Psoas muscle (tissue), 8 donors: ENCODE data around the gene SMARCD3. TPM values are rescaled to one million over a fixed set of nuclear protein-coding genes. Genes with fewer than 3 reads are reported as not detected.

Source experiments
- ATAC-seq, 4 donors: fragments of 200-7000 bp; cut with Tn5 transposase; one replicate each; pipeline ENCODE4 v1.9.1; 2020; ENCODE audit warnings: moderate library complexity in 3 of 4, mild to moderate bottlenecking in 2 of 4
- DNase-seq, 2 donors: peaks; one replicate each; pipeline ENCODE4 v3.0.0-alpha.2; 2020
- H3K27ac ChIP-seq: fragments of 200-600 bp; one replicate; pipeline ENCODE4 v1.8.0; 2022
- H3K27me3 ChIP-seq, 3 donors: fragments of 200-600 bp in 1 of 3; one replicate each; pipeline versions ENCODE4 v1.6.1 to v1.8.0; 2013 to 2022; ENCODE audit warnings: low read length in 2 of 3, mild to moderate bottlenecking in 2 of 3, moderate library complexity in 1 of 3; ENCODE audit not compliant: insufficient read depth in 3 of 3
- H3K36me3 ChIP-seq, 2 donors: fragments of 200-600 bp in 1 of 2; one replicate each; pipeline versions ENCODE4 v1.6.1 to v1.8.0; 2013 to 2022; ENCODE audit warnings: low read depth in 1 of 2, mild to moderate bottlenecking in 1 of 2, moderate library complexity in 1 of 2; ENCODE audit not compliant: insufficient read depth in 1 of 2
- H3K4me1 ChIP-seq: fragments of 200-600 bp; one replicate; pipeline ENCODE4 v1.8.0; 2022
- H3K4me3 ChIP-seq: fragments of 200-600 bp; one replicate; pipeline ENCODE4 v1.8.0; 2022; ENCODE audit warnings: mild to moderate bottlenecking
- H3K9me3 ChIP-seq: fragments of 200-600 bp; one replicate; pipeline ENCODE4 v1.8.0; 2022
- WGBS, 3 donors: extraction: QIAGEN DNeasy Blood & Tissue Kit; methylation state at CpG; one replicate each; pipeline versions ENCODE4 v1.1.6 to v1.1.7; 2013; 5-methylcytosine and 5-hydroxymethylcytosine counted together
- intact Hi-C, 2 donors: fragments of 100-400 bp; cut with DNase I; formaldehyde crosslinking; loops; one replicate each; pipeline versions ENCODE4 v1.11.0 to v1.14.2; 2022
- polyA plus RNA-seq, 3 donors: library from polyadenylated mRNA; stranded (reverse); fragments of 200-250 nt; gene quantifications; one replicate each; pipeline ENCODE4 v1.2.3, GENCODE V29; 2013
- total RNA-seq, 4 donors: library from RNA; stranded (reverse); fragmentation: NEBNext Ultra II Directional in 2 of 4; extraction: Animal tissue kit (Norgen Biotek cat#: 25700) in 2 of 4; gene quantifications; one replicate each; pipeline versions ENCODE4 v1.2.1 to v1.2.4, GENCODE V29; 2021 to 2023
- TF ChIP-seq, protein P1 (sequence below): fragments of 200-600 bp; IDR thresholded peaks from one replicate; pipeline ENCODE4 v1.8.0; 2022; ENCODE audit warnings: antibody characterized with exemption
- donor health status: healthy with polysubstance abuse.
- donor health status: DM: no; HTN: no; CAD: no; lungs with moderate emphysema.
- donor health status: Bipolar disorder and iron deficiency.
- donor health status: healthy.
- donor health status: DM: yes; HTN: yes; CAD: no.
- donor health status: DM: no; HTN: no; CAD: no.
- donor health status: DM: no; HTN: no; CAD: no.
- donor health status: DM: yes; HTN: yes; CAD: no.

SMARCD3 gene
- total and polyA plus RNA-seq, 7 donors: 38.3 to 138 (median 92.5) TPM

DNA sequence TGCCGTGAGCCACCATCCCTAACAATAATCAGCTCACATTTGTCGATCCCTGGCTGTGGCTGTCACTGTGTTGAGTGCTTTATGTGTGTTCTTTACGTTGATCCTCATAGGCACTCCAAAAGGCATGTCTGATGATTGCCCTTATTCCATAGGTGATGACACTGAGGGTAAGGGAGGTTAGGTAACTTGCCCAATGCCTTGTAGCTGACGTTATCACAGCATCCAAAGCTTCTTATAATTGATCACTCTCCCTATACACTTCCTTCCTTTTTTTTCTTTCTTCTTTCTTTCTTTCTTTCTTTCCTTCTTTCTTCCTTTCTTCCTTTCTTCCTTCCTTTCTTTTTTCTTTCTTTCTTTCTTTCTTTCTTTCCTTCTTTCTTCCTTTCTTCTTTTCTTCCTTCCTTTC, 41.9 kb upstream of the SMARCD3 start:
- DNase-seq: no peak
- 51 to 65% (median 60%) methylated on average over 4 of the region's 4 CpGs for WGBS, 3 donors
- H3K27me3 ChIP-seq: peaks cover 0 to 2% (median 0%) of the 10 kb centered on the region in 3 donors
- TF ChIP-seq, protein P1, sequence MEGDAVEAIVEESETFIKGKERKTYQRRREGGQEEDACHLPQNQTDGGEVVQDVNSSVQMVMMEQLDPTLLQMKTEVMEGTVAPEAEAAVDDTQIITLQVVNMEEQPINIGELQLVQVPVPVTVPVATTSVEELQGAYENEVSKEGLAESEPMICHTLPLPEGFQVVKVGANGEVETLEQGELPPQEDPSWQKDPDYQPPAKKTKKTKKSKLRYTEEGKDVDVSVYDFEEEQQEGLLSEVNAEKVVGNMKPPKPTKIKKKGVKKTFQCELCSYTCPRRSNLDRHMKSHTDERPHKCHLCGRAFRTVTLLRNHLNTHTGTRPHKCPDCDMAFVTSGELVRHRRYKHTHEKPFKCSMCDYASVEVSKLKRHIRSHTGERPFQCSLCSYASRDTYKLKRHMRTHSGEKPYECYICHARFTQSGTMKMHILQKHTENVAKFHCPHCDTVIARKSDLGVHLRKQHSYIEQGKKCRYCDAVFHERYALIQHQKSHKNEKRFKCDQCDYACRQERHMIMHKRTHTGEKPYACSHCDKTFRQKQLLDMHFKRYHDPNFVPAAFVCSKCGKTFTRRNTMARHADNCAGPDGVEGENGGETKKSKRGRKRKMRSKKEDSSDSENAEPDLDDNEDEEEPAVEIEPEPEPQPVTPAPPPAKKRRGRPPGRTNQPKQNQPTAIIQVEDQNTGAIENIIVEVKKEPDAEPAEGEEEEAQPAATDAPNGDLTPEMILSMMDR: no peak
- intact Hi-C loops: no loop called here
- H3K4me3 ChIP-seq: no peak overlapping the region
- no peak for ATAC-seq
- H3K27ac ChIP-seq: no peak overlapping the region
- no peaks in the 10 kb centered on the region for H3K4me1 ChIP-seq
- no peaks in the 10 kb centered on the region for H3K9me3 ChIP-seq
- no peaks in the 10 kb centered on the region for H3K36me3 ChIP-seq

DNA sequence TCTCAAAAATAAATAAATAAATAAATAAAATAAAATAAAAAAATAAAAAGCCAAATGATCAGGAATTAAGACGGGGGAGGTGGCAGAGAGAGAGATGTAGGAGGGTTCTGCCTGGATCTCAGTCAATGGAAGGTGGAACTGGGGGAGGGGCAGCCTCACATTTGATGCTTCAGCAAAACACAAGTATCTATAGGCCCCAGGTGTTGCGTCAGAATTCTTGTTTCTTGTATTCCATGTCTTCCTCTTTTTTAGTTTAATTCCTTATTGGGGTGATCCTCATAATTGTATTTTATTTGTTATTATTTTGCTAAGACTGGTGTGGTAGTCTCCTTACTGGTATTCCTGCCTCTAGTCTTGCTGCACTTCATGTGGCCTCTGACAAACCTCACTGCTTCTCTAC, 41.4 kb upstream of the SMARCD3 start:
- peaks cover 0 to 2% (median 0%) of the 10 kb centered on the region in 3 donors for H3K27me3 ChIP-seq
- TF ChIP-seq, protein P1: no peak
- H3K27ac ChIP-seq: no peak overlapping the region
- no peak overlapping the region for H3K4me3 ChIP-seq
- no peaks in the 10 kb centered on the region for H3K9me3 ChIP-seq
- no peaks in the 10 kb centered on the region for H3K36me3 ChIP-seq
- H3K4me1 ChIP-seq: no peaks in the 10 kb centered on the region
- no peak for ATAC-seq
- intact Hi-C loops: no loop called here
- no peak for DNase-seq
- 83 to 92% (median 84%) methylated on average over 2 of the region's 2 CpGs for WGBS, 3 donors

DNA sequence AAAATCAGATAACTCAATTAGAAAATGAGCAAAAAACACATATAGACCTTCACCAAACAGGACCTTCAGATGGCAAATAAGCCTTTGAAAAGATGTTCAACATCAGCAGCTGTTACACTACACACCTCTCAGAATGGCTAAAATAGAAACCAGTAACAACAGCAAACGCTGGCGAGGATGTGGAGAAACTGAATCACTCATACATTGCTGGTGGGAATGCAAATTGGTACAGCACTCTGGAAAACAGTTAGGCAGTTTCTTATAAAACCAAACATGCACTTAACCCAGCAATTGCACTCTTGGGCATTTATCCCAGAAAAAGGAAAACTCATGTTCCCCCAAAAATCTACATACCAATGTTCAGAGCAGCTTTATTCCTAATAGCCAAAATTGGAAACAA, 37.7 kb upstream of the SMARCD3 start:
- no peaks in the 10 kb centered on the region for H3K27me3 ChIP-seq

DNA sequence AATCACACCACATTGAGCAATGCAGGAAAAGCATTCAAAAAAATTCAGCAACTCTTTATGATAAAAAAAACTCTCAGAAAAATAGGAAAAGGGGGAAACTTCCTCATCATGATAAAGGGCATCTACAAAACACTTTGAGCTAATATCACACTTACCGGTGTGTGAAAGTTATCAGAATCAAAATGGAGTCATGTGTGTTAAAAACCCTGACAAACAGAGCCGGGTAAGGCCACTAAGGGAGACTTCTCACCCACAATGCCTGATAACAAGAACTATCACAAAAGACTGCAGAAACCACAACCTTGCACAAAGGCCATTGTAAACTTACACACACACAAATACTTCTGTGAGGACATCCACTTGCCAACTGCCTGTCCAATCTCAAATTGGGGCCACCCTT, 34.8 kb upstream of the SMARCD3 start:
- no peak for DNase-seq
- ATAC-seq: no peak
- TF ChIP-seq, protein P1: no peak
- no peaks in the 10 kb centered on the region for H3K9me3 ChIP-seq
- no peaks in the 10 kb centered on the region for H3K27me3 ChIP-seq
- intact Hi-C loops: no loop called here
- no peaks in the 10 kb centered on the region for H3K36me3 ChIP-seq
- H3K4me3 ChIP-seq: no peak overlapping the region
- H3K4me1 ChIP-seq: peaks cover 7% of the 10 kb centered on the region
- no peak overlapping the region for H3K27ac ChIP-seq
- WGBS, 3 donors: 95 to 98% (median 97%) methylated on average over 2 of the region's 2 CpGs

More for the DNA sequence above, 37.7 kb upstream of the SMARCD3 start:
- ATAC-seq (no peak), DNase-seq (no peak)
- 24 to 48% (median 41%) methylated on average over 2 of the region's 2 CpGs for WGBS, 3 donors
- intact Hi-C loops: no loop called here
- TF ChIP-seq, protein P1: no peak
- H3K4me1 ChIP-seq: no peaks in the 10 kb centered on the region
- H3K36me3 ChIP-seq: no peaks in the 10 kb centered on the region
- H3K9me3 ChIP-seq: no peaks in the 10 kb centered on the region
- no peak overlapping the region for H3K27ac ChIP-seq
- no peak overlapping the region for H3K4me3 ChIP-seq

DNA sequence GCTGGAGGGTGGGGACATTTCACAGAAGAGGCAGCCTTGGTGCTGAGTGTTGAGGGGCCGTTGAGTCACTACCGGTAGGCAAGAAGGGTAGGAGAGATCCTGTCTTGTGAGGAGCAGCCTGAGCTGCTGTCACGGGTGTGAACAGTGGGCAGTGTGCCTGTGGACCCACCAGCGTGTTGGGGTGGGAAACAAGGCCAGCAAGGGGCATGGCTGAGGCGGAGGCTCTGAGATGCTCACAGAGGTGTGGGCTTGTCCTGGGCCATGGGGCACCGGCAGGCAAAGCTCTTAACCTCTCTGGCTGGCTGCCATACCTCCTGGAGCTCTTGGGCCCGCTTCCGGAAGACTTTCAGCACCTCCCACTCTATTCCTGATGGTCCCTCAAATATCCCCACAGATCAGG, 33.6 kb upstream of the SMARCD3 start:
- DNase-seq: peak in 1 of 2 donors; percentile 35
- Histone ChIP-seq H3K4me3 (no peak overlapping the region), H3K4me1 (peaks cover 7% of the 10 kb centered on the region), H3K36me3 (no peaks in the 10 kb centered on the region), H3K27ac (no peak overlapping the region), H3K9me3 (no peaks in the 10 kb centered on the region), H3K27me3 (peaks cover 0 to 3% (median 0%) of the 10 kb centered on the region in 3 donors)
- TF ChIP-seq, protein P1: no peak
- 69 to 78% (median 73%) methylated on average over 8 of the region's 8 CpGs for WGBS, 3 donors
- ATAC-seq: no peak
- intact Hi-C loops: no loop called here
